HG03064 (cell line): Measurements from ENCODE around the gene PTPN2.
"Not testable (repeated sequence)": the region's sequence is repeated elsewhere in the genome, so short reads cannot be mapped to it uniquely, and the experiment has no call there.

Experiments
- ATAC-seq: cut with Tn5 transposase; IDR thresholded peaks from one replicate; pipeline ENCODE4 v1.9.1; 2021; ENCODE audit warnings: low read depth; ENCODE audit not compliant: unreplicated experiment

PTPN2 gene

GRCh38 chr18:12883684-12884405 is at the start of gene PTPN2:
PTPN2 (minus strand) TSS chr18:12884237; CDS start chr18:12884141, 96 bp downstream.
- peak; percentile 68 for ATAC-seq

GRCh38 chr18:12933327-12933726 is 49.3 kb upstream of the PTPN2 start:
- no peak for ATAC-seq

GRCh38 chr18:12930908-12931307 is 46.9 kb upstream of the PTPN2 start:
- ATAC-seq: no peak

GRCh38 chr18:12930376-12930775 is 46.3 kb upstream of the PTPN2 start:
- no peak for ATAC-seq

GRCh38 chr18:12929477-12930083 is 45.5 kb upstream of the PTPN2 start:
- ATAC-seq: no peak

- ATAC-seq: no peak
Measured at GRCh38 chr18:12928641-12929040, 44.6 kb upstream of the PTPN2 start.

- ATAC-seq: no peak
Measured at GRCh38 chr18:12928206-12928605, 44.2 kb upstream of the PTPN2 start.

GRCh38 chr18:12924616-12925015 is 40.6 kb upstream of the PTPN2 start:
- ATAC-seq: no peak

- no peak for ATAC-seq
Measured at GRCh38 chr18:12922266-12922665, 38.2 kb upstream of the PTPN2 start.

- ATAC-seq: no peak
Measured at GRCh38 chr18:12921178-12921577, 37.1 kb upstream of the PTPN2 start.

- no peak for ATAC-seq
Measured at GRCh38 chr18:12911929-12912703, 28.1 kb upstream of the PTPN2 start.

GRCh38 chr18:12911025-12911928 is 27.2 kb upstream of the PTPN2 start:
- no peak for ATAC-seq

- no peak for ATAC-seq
Measured at GRCh38 chr18:12908706-12909105, 24.7 kb upstream of the PTPN2 start.

GRCh38 chr18:12907258-12907925 is 23.4 kb upstream of the PTPN2 start:
- no peak for ATAC-seq

- ATAC-seq: no peak
Measured at GRCh38 chr18:12906773-12907172, 22.7 kb upstream of the PTPN2 start.

GRCh38 chr18:12906119-12906518 is 22.1 kb upstream of the PTPN2 start:
- ATAC-seq: no peak

GRCh38 chr18:12904012-12904516 is 20.0 kb upstream of the PTPN2 start:
- no peak for ATAC-seq

GRCh38 chr18:12901208-12901607 is 17.2 kb upstream of the PTPN2 start:
- not testable (repeated sequence) for ATAC-seq

- not testable (repeated sequence) for ATAC-seq
Measured at GRCh38 chr18:12896784-12897333, 12.8 kb upstream of the PTPN2 start.
